GM12865 (cell line): ENCODE measurements around the gene PAPPA.

Experiments
- DNase-seq: peaks from one replicate; pipeline ENCODE4 v3.0.0; 2010; ENCODE audit warnings: low read depth
- H3K4me3 ChIP-seq: 2 replicates; pipeline ENCODE4 v1.5.1; 2011; ENCODE audit warnings: mild to moderate bottlenecking, low read depth, low read length, control low read depth
- CTCF ChIP-seq: IDR thresholded peaks from 2 replicates; pipeline ENCODE4 v1.5.1; 2011; ENCODE audit warnings: low read length, control low read depth, low read depth, inconsistent platforms; ENCODE audit not compliant: insufficient read depth; ENCODE audit errors: missing control alignments

The PAPPA gene

DNA sequence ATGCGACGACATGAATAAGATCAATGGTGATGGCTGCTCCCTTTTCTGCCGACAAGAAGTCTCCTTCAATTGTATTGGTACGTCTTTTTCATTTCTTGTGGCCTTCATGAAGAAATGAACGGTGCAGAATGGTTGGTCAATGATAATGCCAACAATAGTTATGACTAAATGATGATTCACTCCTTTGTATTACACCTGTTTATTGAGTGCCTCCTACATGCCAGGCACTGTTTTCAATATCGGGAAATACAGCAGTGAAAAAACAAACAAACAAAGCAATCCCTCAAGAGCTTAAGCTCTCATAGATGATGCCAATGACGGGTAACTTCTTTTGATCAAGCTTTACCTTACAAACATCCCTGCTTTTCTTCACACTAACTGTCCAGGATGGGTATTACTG is 117.7 kb downstream of the PAPPA start:
- TF ChIP-seq CTCF, result no peak
- H3K4me3 ChIP-seq, result no peak overlapping the region
- DNase-seq, result no peak

- H3K4me3 ChIP-seq, result no peak overlapping the region
- no peak for TF ChIP-seq CTCF
- no peak for DNase-seq
Measured at GRCh38 chr9:116271991-116272390, 118.4 kb downstream of the PAPPA start.

DNA sequence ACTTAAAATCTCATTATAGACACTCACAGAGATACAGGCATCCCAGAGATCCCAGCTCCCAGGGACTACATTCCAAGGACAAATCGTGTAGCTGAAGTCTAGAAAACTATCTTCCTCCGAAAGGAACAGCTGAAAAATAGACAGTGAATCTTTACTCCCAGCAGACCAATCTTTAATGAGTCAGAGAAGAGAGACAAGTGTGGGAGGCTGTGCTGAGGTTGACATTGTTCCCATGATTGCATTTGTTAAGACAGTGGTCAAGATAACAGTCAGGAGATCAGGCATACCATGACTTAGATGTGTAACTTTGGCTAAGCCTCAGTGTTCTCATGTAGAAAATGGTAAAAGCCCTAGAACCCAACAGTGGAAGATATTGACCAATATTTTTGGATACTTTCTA is 120.7 kb downstream of the PAPPA start:
- H3K4me3 ChIP-seq, result no peak overlapping the region
- DNase-seq, result no peak
- TF ChIP-seq CTCF, result no peak

DNA sequence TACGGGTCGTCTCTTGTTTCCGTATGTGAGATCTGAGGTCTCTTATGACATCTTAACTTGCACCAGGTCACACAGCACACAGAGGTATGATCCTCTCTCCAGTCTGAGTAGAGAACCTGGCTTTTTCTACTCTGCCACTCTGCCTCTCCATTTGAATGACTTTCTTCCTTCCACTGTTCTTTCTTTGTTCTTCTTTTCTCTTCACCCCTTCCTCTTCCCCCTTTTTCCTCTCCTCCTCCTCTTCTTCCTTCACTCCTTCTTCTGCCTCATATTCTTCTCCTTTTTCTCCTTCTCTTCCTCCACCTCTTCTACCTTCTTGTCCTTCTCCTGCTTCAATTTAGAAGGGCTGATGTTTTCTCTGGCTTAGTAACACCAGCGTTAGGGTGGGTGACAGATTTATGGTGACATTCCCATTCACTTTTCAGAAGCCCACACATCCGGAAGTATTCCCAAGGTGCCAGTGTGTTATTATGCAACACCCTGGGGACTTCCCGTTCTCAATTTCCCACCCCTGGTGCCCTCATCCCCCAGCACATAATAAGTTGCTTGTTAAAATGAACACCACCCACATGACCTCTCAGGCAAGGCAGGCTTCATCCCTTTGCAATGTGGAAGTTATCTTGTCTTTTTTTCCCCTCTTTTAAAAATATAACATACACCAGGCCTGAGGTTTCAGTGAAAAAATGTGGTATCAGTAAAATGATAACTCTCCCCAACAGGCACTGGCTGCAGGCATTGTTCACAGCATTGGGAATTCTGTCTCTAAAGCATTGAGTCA is 122.0 kb downstream of the PAPPA start:
- no peak for TF ChIP-seq CTCF
- no peak overlapping the region for H3K4me3 ChIP-seq
- no peak for DNase-seq

GRCh38 chr9:116276196-116276493 is 122.6 kb downstream of the PAPPA start:
- no peak overlapping the region for H3K4me3 ChIP-seq
- DNase-seq, result no peak
- no peak for TF ChIP-seq CTCF

GRCh38 chr9:116276651-116277121 is 123.1 kb downstream of the PAPPA start:
- TF ChIP-seq CTCF, result no peak
- no peak for DNase-seq
- no peak overlapping the region for H3K4me3 ChIP-seq

DNA sequence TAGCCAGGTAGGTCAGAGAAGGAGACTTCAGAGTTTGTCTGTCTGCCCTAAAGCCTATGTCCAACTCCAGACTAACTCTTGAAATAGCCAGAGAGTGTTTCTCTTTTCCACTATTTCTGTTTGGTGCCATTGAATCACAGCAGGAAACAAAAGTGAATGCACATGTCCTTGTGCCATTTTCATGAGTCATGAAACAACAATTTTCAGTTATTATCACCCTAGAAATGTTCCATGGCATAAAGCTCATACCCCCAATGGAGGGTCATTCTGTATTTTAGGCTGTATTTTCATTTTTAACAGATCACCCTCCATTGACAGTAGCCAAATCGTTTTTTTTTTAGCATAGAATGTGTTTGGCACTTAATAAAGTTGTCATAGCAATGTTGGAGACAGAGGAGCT is 124.7 kb downstream of the PAPPA start:
- no peak for TF ChIP-seq CTCF
- H3K4me3 ChIP-seq, result no peak overlapping the region
- no peak for DNase-seq
